SK-N-SH treated with all-trans-retinoic acid at 6 μM for 48 hours (cell line): ENCODE results near the gene PDS5B.

Source experiments
- BACH2 ChIP-seq: fragments of 250-450 bp; sonication (Bioruptor Pico); IDR thresholded peaks from 2 replicates; pipeline ENCODE4 v1.9.0; 2021; ENCODE audit warnings: mild to moderate bottlenecking, borderline replicate concordance
- ISL1 ChIP-seq: fragments of 250-450 bp; sonication (Bioruptor Pico); IDR thresholded peaks from 2 replicates; pipeline ENCODE4 v2.1.2; 2022; ENCODE audit warnings: mild to moderate bottlenecking, moderate library complexity
- POU6F1 ChIP-seq: fragments of 250-450 bp; sonication (Bioruptor Pico); IDR thresholded peaks from 2 replicates; pipeline ENCODE4 v1.8.0; 2021; ENCODE audit warnings: low read depth, mild to moderate bottlenecking, moderate library complexity, borderline replicate concordance
- RARB ChIP-seq: fragments of 250-450 bp; sonication (Bioruptor Pico); IDR thresholded peaks from 2 replicates; pipeline ENCODE4 v1.8.0; 2021; ENCODE audit warnings: mild to moderate bottlenecking, moderate library complexity
- ZFP3 ChIP-seq: fragments of 250-450 bp; sonication (Bioruptor Pico); IDR thresholded peaks from 2 replicates; pipeline ENCODE4 v1.5.0; 2020; ENCODE audit warnings: mild to moderate bottlenecking, moderate library complexity
- ZFP30 ChIP-seq: fragments of 450-650 bp; formaldehyde crosslinking; IDR thresholded peaks from 2 replicates; pipeline ENCODE4 v1.5.0; 2022; ENCODE audit warnings: mild to moderate bottlenecking, moderate library complexity
- TF ChIP-seq, protein P1 (sequence below): fragments of 250-450 bp; sonication (Bioruptor Pico); IDR thresholded peaks from 2 replicates; pipeline ENCODE4 v1.8.0; 2020; ENCODE audit warnings: mild to moderate bottlenecking, moderate library complexity, borderline replicate concordance

DNA sequence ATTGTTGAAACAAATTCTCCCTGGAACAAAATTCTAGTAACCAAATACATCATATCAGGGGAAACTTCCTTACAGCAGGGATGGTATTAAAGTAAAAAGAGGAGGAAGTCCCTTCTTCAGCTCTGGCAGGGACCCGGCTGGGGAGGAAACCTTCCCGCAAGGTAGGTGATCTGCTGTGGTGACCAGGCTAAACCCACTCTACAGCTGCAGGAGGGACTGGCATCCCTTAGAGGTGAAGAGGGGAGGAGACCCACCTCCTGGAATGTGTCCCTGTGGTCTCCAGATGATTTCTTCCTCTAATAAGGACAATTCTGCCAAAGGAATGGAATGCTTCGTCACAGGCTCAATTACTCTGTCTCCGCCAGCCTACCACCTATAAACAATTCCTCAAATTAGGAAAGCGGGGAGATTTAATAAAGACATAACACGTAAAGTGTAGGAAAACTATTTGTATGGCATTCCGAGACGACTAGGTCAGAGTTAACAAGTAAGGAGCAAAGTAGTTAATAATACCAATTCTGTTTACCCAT is 637 bp upstream of the PDS5B start:
- TF ChIP-seq, protein P1, sequence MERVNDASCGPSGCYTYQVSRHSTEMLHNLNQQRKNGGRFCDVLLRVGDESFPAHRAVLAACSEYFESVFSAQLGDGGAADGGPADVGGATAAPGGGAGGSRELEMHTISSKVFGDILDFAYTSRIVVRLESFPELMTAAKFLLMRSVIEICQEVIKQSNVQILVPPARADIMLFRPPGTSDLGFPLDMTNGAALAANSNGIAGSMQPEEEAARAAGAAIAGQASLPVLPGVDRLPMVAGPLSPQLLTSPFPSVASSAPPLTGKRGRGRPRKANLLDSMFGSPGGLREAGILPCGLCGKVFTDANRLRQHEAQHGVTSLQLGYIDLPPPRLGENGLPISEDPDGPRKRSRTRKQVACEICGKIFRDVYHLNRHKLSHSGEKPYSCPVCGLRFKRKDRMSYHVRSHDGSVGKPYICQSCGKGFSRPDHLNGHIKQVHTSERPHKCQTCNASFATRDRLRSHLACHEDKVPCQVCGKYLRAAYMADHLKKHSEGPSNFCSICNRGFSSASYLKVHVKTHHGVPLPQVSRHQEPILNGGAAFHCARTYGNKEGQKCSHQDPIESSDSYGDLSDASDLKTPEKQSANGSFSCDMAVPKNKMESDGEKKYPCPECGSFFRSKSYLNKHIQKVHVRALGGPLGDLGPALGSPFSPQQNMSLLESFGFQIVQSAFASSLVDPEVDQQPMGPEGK (CRISPR knock-in tag): no peak
- TF ChIP-seq ISL1 (CRISPR knock-in tag) (no peak), ZFP3 (CRISPR knock-in tag) (no peak), POU6F1 (no peak), RARB (CRISPR knock-in tag) (no peak), BACH2 (no peak), ZFP30 (CRISPR knock-in tag) (no peak)
